GM21737 (cell line): ENCODE results near the gene SDK1.
"Not testable (repeated sequence)": the region's sequence is repeated elsewhere in the genome, so short reads cannot be mapped to it uniquely, and the experiment has no call there.

Experiments used
- ATAC-seq: cut with Tn5 transposase; IDR thresholded peaks from one replicate; pipeline ENCODE4 v1.9.1; 2021; ENCODE audit warnings: mild to moderate bottlenecking, moderate library complexity; ENCODE audit not compliant: unreplicated experiment

SDK1 gene

DNA sequence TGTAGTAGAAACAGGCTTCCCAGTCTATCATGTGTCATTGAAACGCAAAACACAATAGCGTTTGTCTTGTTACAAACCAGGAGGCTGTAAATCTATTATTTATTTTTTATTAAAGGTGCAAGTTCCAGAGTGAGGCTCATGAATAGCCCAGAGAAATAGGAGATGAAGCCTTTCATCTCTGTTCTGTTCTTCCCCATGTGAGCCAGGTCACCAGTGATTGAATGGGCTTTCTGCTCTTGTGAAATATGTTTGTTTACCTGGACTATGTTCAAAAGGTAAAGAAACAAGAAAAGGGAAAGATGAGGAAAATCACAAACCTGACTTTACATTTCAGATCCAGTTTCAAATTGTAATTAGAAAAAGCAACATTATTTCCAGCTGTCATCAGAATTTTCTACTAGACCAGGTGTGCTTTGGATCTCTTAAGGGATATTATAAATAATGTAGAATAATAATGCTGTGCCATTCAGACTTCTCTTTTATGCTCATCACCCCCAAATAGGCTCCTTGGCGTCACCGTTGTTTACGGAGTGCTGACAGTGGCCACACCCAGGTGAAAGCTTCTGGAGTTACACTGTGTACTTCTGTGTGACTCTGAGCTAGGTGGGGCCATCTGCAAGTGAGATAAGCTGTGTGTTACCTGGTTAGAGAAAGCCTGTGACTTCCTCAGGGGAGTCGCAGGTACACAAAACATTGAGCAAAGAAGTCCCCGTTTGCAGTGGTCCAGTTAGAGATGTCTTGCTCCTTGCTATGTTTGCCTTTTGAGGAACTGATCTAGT lies 274.9 kb downstream of the SDK1 start:
- no peak for ATAC-seq

GRCh38 chr7:3578399-3578798 lies 277.3 kb downstream of the SDK1 start:
- no peak for ATAC-seq

- ATAC-seq = no peak
Measured at GRCh38 chr7:3579638-3580219, 278.7 kb downstream of the SDK1 start.

DNA sequence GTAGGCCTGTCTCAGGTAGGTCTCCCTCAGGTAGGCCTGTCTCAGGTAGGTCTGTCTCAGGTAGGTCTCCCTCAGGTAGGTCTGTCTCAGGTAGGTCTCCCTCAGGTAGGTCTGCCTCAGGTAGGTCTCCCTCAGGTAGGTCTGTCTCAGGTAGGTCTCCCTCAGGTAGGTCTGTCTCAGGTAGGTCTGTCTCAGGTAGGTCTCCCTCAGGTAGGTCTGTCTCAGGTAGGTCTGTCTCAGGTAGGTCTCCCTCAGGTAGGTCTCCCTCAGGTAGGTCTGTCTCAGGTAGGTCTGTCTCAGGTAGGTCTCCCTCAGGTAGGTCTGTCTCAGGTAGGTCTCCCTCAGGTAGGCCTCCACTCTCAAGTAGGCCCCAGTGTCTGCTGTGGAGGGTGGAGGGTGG lies 281.1 kb downstream of the SDK1 start:
- not testable (repeated sequence) for ATAC-seq

DNA sequence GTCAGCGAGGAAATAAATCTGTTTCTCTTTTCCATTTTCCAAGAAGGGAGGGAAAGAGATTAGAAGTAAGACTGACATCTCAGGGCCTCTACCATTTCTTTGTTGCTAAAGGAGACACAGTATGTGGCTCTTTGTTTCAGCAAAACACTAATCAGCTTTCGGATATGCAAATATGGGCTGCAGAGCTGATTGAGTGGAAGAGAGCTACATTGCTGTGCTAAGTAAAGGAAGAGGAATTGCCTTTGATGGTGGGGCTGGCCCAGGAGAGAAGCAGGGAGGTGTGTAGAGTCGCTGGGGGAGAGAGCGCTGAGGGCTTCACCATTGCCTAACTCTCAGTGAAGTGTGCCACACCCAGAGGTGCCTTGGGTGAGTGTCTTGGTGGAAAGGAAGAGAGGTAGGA lies 284.8 kb downstream of the SDK1 start:
- ATAC-seq = no peak

DNA sequence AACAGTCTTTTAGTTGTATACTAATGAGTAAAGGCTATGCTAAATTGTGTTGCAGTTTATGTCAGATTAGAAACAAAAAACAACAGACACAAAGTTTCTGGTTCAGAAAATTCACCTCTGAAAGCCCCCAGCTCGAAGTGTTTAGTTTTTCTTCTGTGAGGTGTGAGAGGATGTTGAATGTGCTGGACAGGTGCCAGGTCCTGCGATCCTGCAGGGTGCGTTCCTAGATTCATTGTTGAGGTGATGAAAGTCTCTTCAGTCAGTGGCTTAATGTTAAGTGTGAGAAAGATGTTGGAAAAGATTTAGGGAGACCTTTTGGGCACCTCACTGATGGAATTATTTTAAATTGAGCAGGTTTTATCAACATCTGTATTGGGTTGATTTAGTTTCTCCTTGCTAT lies 287.3 kb downstream of the SDK1 start:
- no peak for ATAC-seq

- ATAC-seq = no peak
Measured at GRCh38 chr7:3589752-3590151, 288.7 kb downstream of the SDK1 start.

- ATAC-seq = no peak
Measured at GRCh38 chr7:3591219-3591618, 290.2 kb downstream of the SDK1 start.

GRCh38 chr7:3591944-3592343 lies 290.9 kb downstream of the SDK1 start:
- ATAC-seq = no peak

- no peak for ATAC-seq
Measured at GRCh38 chr7:3592401-3593134, 291.5 kb downstream of the SDK1 start.

GRCh38 chr7:3594901-3595300 lies 293.8 kb downstream of the SDK1 start:
- no peak for ATAC-seq

GRCh38 chr7:3598854-3599253 lies 297.8 kb downstream of the SDK1 start:
- ATAC-seq = no peak

- no peak for ATAC-seq
Measured at GRCh38 chr7:3605222-3605621, 304.2 kb downstream of the SDK1 start.

GRCh38 chr7:3606436-3606835 lies 305.4 kb downstream of the SDK1 start:
- no peak for ATAC-seq

GRCh38 chr7:3607847-3608246 lies 306.8 kb downstream of the SDK1 start:
- no peak for ATAC-seq

GRCh38 chr7:3616306-3616705 lies 315.3 kb downstream of the SDK1 start:
- no peak for ATAC-seq

DNA sequence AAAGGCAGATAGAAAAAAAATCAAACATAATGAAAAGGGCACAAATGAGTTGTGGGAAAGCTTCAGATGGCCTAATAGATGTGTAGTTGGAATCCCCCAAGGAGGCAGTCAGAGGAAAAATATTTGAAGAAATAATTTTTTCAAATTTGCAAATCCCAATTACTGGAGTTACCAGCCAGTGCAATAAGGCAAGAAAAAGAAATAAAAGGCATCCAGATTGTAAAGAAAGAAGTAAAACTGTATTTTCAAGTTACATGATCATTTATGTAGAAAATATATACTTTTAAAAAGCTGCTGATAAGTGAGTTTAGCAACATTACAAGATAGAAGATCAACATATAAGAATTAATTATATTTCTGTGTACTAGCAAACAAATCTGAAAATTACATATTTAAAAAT lies 329.0 kb downstream of the SDK1 start:
- ATAC-seq = no peak

- ATAC-seq = no peak
Measured at GRCh38 chr7:3634396-3634795, 333.3 kb downstream of the SDK1 start.

- ATAC-seq = no peak
Measured at GRCh38 chr7:3636131-3636860, 335.2 kb downstream of the SDK1 start.

GRCh38 chr7:3639253-3639652 lies 338.2 kb downstream of the SDK1 start:
- ATAC-seq = no peak

DNA sequence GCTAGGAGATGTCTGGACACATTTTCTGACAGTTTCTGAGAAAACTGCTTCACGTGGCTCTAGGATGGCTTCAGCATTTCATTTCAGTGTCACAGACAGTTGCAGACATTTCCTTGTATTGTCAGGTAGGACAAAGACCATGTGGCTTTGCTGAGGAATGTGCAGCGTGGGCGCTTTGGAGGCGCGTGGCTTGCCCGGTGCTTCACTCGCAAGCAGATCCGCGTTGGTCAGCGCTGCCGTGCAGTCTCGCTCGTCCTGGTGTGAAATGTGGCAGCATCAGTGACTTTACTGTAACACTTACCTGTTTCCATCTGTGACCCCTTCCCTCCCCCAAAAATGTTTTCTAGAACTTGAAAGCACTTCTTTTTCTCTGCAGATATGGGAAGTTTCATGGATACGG lies 340.5 kb downstream of the SDK1 start:
- no peak for ATAC-seq
